Loucy (cell line): Measurements from ENCODE around the gene C16orf54.

Experiments used
- H2AFZ ChIP-seq: fragments of 200-600 bp; sonication (generic); 2 replicates; pipeline ENCODE4 v1.6.0; 2016; ENCODE audit warnings: antibody characterized with exemption, mild to moderate bottlenecking, low read length, moderate library complexity
- H3F3A ChIP-seq: fragments of 200-600 bp; 2 replicates; pipeline ENCODE4 v1.6.0; 2016; ENCODE audit warnings: antibody characterized with exemption, low read depth, mild to moderate bottlenecking
- H3K27me3 ChIP-seq: fragments of 200-600 bp; sonication (generic); 2 replicates; pipeline ENCODE4 v1.6.1; 2014; ENCODE audit warnings: low read length, mild to moderate bottlenecking; ENCODE audit not compliant: insufficient read depth, poor library complexity, severe bottlenecking
- H3K36me3 ChIP-seq: fragments of 200-600 bp; sonication (generic); 2 replicates; pipeline ENCODE4 v1.6.1; 2016; ENCODE audit warnings: low read length; ENCODE audit not compliant: insufficient read depth
- H3K4me1 ChIP-seq: fragments of 200-600 bp; sonication (generic); 2 replicates; pipeline ENCODE4 v1.5.1; 2014; ENCODE audit warnings: low read length, mild to moderate bottlenecking; ENCODE audit not compliant: insufficient read depth, poor library complexity, severe bottlenecking
- H3K4me2 ChIP-seq: fragments of 200-600 bp; sonication (generic); 2 replicates; pipeline ENCODE4 v1.6.0; 2014; ENCODE audit warnings: antibody characterized with exemption, low read length, low read depth, mild to moderate bottlenecking; ENCODE audit not compliant: poor library complexity, severe bottlenecking
- H3K4me3 ChIP-seq: fragments of 200-600 bp; sonication (generic); 2 replicates; pipeline ENCODE4 v1.5.1; 2014; ENCODE audit warnings: low read length, mild to moderate bottlenecking, mixed read lengths; ENCODE audit not compliant: poor library complexity, severe bottlenecking
- H3K79me2 ChIP-seq: fragments of 200-600 bp; sonication (generic); 2 replicates; pipeline ENCODE4 v1.6.1; 2014; ENCODE audit warnings: low read length; ENCODE audit not compliant: insufficient read depth
- H3K9ac ChIP-seq: fragments of 200-600 bp; sonication (generic); 2 replicates; pipeline ENCODE4 v1.6.0; 2014; ENCODE audit warnings: mild to moderate bottlenecking, low read depth, low read length, moderate library complexity; ENCODE audit not compliant: poor library complexity, severe bottlenecking
- H3K9me2 ChIP-seq: fragments of 200-600 bp; sonication (generic); replicated peaks from 2 replicates; pipeline ENCODE4 v1.6.1; 2016; ENCODE audit warnings: low read depth, low read length, mixed read lengths
- H3K9me3 ChIP-seq: fragments of 200-600 bp; sonication (generic); 2 replicates; pipeline ENCODE4 v1.6.1; 2014; ENCODE audit warnings: mild to moderate bottlenecking, antibody characterized with exemption, low read length, low read depth; ENCODE audit not compliant: insufficient read depth
- H4K20me1 ChIP-seq: fragments of 200-600 bp; sonication (generic); 2 replicates; pipeline ENCODE4 v1.6.0; 2014; ENCODE audit warnings: antibody characterized with exemption, low read length, mild to moderate bottlenecking; ENCODE audit not compliant: insufficient read depth, poor library complexity, severe bottlenecking
- EZH2phosphoT487 ChIP-seq: fragments of 200-600 bp; IDR thresholded peaks from 2 replicates; pipeline ENCODE4 v1.6.1; 2018; ENCODE audit warnings: antibody characterized with exemption, mild to moderate bottlenecking, moderate library complexity, borderline replicate concordance
- TF ChIP-seq, protein P1 (sequence below): fragments of 200-600 bp; sonication (generic); conservative IDR thresholded peaks from 2 replicates; pipeline ENCODE4 v1.5.1; 2014; ENCODE audit warnings: mild to moderate bottlenecking, antibody characterized with exemption, low read length

The C16orf54 gene

DNA sequence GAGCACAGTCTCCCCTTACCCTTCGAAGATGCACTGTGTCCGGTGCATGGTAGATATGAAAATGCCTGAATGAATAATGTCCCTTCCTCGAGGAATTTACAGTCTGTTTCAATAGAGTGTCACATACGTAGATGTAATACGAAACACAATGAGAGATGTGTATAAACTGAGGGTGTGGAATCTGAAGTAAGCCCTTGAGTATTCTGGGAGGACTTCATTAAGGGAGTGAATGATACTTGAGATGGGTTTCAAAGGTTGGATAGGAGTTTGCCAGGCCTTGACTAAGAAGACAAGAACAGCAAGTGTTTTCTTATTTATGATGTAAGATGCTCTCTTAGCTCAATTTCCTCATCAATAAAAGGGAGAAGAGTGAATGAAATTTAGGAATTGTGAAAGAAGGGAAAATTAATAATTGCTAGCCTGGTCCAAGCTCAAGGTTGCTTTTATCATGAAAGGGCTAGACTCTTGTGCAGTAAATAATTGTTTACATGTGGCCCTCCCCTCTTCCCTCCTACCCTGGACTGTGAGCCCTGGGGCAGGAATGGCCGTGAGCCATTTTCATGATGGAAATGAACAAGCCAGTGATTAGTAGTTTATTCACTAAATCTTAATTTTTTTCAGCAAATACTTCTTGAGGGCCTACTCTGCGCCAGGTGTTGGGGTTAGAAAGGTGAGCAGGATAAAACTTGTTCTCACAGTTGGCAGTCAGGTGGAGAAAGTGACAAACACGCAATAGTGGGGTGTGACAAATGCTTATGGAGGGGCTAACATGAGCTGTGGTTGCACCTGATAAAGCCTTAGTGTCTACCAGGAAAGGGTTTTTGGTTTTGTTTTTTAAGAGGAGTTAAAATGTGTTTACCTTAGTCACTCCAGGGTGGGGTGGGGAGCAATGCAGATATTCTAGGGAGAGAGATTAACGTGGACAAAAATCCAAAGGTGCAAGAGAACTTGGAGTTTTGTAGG lies 46.3 kb upstream of the C16orf54 start:
- no peak for TF ChIP-seq EZH2phosphoT487
- TF ChIP-seq, protein P1, sequence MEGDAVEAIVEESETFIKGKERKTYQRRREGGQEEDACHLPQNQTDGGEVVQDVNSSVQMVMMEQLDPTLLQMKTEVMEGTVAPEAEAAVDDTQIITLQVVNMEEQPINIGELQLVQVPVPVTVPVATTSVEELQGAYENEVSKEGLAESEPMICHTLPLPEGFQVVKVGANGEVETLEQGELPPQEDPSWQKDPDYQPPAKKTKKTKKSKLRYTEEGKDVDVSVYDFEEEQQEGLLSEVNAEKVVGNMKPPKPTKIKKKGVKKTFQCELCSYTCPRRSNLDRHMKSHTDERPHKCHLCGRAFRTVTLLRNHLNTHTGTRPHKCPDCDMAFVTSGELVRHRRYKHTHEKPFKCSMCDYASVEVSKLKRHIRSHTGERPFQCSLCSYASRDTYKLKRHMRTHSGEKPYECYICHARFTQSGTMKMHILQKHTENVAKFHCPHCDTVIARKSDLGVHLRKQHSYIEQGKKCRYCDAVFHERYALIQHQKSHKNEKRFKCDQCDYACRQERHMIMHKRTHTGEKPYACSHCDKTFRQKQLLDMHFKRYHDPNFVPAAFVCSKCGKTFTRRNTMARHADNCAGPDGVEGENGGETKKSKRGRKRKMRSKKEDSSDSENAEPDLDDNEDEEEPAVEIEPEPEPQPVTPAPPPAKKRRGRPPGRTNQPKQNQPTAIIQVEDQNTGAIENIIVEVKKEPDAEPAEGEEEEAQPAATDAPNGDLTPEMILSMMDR, result no peak
- H3K9me3 ChIP-seq, result no peaks in the 10 kb centered on the region
- H3F3A ChIP-seq, result no peaks in the 10 kb centered on the region
- no peaks in the 10 kb centered on the region for H3K9me2 ChIP-seq
- H3K4me1 ChIP-seq, result peaks cover 42% of the 10 kb centered on the region
- H3K4me3 ChIP-seq, result peak overlapping the region; percentile 97
- H4K20me1 ChIP-seq, result peaks cover 21% of the 10 kb centered on the region
- peaks cover 24% of the 10 kb centered on the region for H3K36me3 ChIP-seq
- peak overlapping the region; percentile 97 for H3K9ac ChIP-seq
- H2AFZ ChIP-seq, result no peak overlapping the region
- peaks cover 72% of the 10 kb centered on the region for H3K79me2 ChIP-seq
- peaks cover 5% of the 10 kb centered on the region for H3K27me3 ChIP-seq
- H3K4me2 ChIP-seq, result peak overlapping the region; percentile 98

- TF ChIP-seq EZH2phosphoT487, result no peak
- TF ChIP-seq, protein P1, result no peak
- Histone ChIP-seq H3K36me3 (peaks cover 15% of the 10 kb centered on the region; the same call in 1 of the 2 replicates), H3K27me3 (peaks cover 5% of the 10 kb centered on the region), H4K20me1 (peaks cover 21% of the 10 kb centered on the region), H3K9ac (peak overlapping the region; percentile 97), H3K4me2 (peak overlapping the region; percentile 98), H3K9me2 (no peaks in the 10 kb centered on the region), H3K4me1 (peaks cover 42% of the 10 kb centered on the region), H2AFZ (peak overlapping the region; percentile 66), H3K9me3 (no peaks in the 10 kb centered on the region), H3K79me2 (peaks cover 62% of the 10 kb centered on the region), H3F3A (no peaks in the 10 kb centered on the region), H3K4me3 (peak overlapping the region; percentile 97)
These were observed 45.4 kb upstream of the C16orf54 start for GRCh38 chr16:29790949-29791844.

GRCh38 chr16:29790183-29790948 lies 44.6 kb upstream of the C16orf54 start, which contains the start of gene KIF22:
TSS of gene KIF22 (plus strand) at chr16:29790751. CDS start at chr16:29790760, 9 bp downstream.
- Histone ChIP-seq H3K4me2 (peak within 1 kb of the TSS; percentile 98), H3K36me3 (peaks cover 9% of the 10 kb centered on the region; the same call in 1 of the 2 replicates), H4K20me1 (peaks cover 18% of the 10 kb centered on the region), H2AFZ (peak within 1 kb of the TSS; percentile 89), H3K4me3 (peak within 1 kb of the TSS; percentile 97), H3K27me3 (peaks cover 5% of the 10 kb centered on the region), H3K9ac (peak within 1 kb of the TSS; percentile 97), H3F3A (no peaks in the 10 kb centered on the region), H3K9me2 (no peaks in the 10 kb centered on the region), H3K4me1 (peaks cover 39% of the 10 kb centered on the region), H3K79me2 (peaks cover 54% of the 10 kb centered on the region), H3K9me3 (no peaks in the 10 kb centered on the region)
- TF ChIP-seq, protein P1, result peak; percentile 72
- TF ChIP-seq EZH2phosphoT487, result no peak
